ENCODE results near the gene OR52N2. TPM values are rescaled to one million over a fixed set of nuclear protein-coding genes. Genes with fewer than 3 reads are reported as not detected.

Gene OR52N2
- total RNA-seq, 1 experiment from 2014 or later: not detected

DNA sequence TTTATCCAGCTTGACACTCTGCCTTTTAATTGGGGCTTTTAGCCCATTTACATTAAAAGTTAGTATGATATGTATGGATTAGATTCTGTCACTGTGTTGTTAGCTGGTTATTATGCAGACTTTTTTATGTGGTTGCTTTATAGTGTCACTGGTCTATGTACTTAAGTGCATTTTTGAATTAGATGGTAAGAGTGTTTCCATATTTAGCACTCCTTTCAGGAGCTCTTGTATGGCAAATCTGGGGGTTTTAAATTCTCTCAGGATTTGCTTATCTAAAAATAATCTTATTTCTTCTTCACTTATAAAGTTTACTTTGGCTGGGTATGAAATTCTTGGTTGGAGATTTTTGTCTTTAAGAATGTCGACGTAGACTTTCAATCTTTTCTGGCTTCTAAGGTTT, 29.0 kb downstream of the OR52N2 start:
- Histone ChIP-seq H3K27me3 (ENCODE audit: control insufficient read depth, insufficient read depth, low read length) (no peaks in the 10 kb centered on the region), H3K36me3 (ENCODE audit: control insufficient read depth, insufficient read depth, low read length) (no peaks in the 10 kb centered on the region), H3K4me3 (ENCODE audit: low read depth in 2 of 2, low read length in 2 of 2) (no peak overlapping the region), H3K4me1 (ENCODE audit: control insufficient read depth, insufficient read depth, low read length) (no peaks in the 10 kb centered on the region), H3K9me3 (ENCODE audit: control insufficient read depth, insufficient read depth, low read depth, low read length) (no peaks in the 10 kb centered on the region), H3K27ac (ENCODE audit: low read length) (no peak overlapping the region)
- BruUV-seq (replicated peaks): no TSS peak
- intact Hi-C loops (cut with micrococcal nuclease; ENCODE audit: unreplicated experiment) (no loop called here), in situ Hi-C loops (cut with HindIII; ENCODE audit: low pct_unique_long_range_greater_than_20kb, low sequenced_read_pairs) (no loop called here)
- TF ChIP-seq, protein P1, sequence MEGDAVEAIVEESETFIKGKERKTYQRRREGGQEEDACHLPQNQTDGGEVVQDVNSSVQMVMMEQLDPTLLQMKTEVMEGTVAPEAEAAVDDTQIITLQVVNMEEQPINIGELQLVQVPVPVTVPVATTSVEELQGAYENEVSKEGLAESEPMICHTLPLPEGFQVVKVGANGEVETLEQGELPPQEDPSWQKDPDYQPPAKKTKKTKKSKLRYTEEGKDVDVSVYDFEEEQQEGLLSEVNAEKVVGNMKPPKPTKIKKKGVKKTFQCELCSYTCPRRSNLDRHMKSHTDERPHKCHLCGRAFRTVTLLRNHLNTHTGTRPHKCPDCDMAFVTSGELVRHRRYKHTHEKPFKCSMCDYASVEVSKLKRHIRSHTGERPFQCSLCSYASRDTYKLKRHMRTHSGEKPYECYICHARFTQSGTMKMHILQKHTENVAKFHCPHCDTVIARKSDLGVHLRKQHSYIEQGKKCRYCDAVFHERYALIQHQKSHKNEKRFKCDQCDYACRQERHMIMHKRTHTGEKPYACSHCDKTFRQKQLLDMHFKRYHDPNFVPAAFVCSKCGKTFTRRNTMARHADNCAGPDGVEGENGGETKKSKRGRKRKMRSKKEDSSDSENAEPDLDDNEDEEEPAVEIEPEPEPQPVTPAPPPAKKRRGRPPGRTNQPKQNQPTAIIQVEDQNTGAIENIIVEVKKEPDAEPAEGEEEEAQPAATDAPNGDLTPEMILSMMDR (IDR thresholded peaks at IDR 0.05): no peak
- TF ChIP-seq SIN3A (IDR thresholded peaks at IDR 0.05; ENCODE audit: borderline replicate concordance, insufficient read depth, low read depth, low read length) (no peak), POLR2AphosphoS5 (IDR thresholded peaks at IDR 0.05; ENCODE audit: low read depth, low read length) (no peak), TCF7L2 (IDR thresholded peaks at IDR 0.05; ENCODE audit: low read depth, low read length) (no peak)
- TF ChIP-seq, protein P2, sequence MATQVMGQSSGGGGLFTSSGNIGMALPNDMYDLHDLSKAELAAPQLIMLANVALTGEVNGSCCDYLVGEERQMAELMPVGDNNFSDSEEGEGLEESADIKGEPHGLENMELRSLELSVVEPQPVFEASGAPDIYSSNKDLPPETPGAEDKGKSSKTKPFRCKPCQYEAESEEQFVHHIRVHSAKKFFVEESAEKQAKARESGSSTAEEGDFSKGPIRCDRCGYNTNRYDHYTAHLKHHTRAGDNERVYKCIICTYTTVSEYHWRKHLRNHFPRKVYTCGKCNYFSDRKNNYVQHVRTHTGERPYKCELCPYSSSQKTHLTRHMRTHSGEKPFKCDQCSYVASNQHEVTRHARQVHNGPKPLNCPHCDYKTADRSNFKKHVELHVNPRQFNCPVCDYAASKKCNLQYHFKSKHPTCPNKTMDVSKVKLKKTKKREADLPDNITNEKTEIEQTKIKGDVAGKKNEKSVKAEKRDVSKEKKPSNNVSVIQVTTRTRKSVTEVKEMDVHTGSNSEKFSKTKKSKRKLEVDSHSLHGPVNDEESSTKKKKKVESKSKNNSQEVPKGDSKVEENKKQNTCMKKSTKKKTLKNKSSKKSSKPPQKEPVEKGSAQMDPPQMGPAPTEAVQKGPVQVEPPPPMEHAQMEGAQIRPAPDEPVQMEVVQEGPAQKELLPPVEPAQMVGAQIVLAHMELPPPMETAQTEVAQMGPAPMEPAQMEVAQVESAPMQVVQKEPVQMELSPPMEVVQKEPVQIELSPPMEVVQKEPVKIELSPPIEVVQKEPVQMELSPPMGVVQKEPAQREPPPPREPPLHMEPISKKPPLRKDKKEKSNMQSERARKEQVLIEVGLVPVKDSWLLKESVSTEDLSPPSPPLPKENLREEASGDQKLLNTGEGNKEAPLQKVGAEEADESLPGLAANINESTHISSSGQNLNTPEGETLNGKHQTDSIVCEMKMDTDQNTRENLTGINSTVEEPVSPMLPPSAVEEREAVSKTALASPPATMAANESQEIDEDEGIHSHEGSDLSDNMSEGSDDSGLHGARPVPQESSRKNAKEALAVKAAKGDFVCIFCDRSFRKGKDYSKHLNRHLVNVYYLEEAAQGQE (IDR thresholded peaks at IDR 0.05; ENCODE audit: insufficient read depth in 1 of 2, low read depth in 2 of 2, low read length in 1 of 2): no peak
- no peak for DNase-seq (ENCODE audit: low read depth, low spot score)
- ChIA-PET POLR2A (no interaction called here), CTCF (no interaction called here)
- no peak for ATAC-seq

DNA sequence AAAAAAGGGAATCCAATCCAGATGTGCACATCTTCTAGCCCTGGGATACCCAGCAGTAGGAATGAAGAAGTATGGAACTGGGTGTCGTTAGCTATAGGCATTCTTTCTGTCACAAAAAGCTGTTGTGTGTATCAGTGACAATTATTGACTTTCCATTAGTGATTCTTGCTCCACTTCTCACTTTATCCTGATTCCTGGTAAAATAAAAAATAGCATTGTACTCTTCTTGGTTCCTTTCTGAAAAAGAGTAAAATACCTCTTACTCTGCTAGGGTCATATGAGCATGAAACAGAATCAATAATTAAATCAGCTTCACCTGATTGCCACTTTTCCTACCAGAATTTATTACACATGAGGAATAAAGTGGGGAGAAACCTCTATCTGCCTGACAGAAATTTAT, 33.1 kb downstream of the OR52N2 start, which contains the start of gene OR52E6:
OR52E6 (minus strand) TSS at position 101 of the 400 bp plus-strand sequence; CDS start at position 101, 0 bp downstream.
- in situ Hi-C loops (cut with HindIII; ENCODE audit: low pct_unique_long_range_greater_than_20kb, low sequenced_read_pairs): no loop called here
- H3K27ac ChIP-seq (ENCODE audit: low read length): no peak within 1 kb of the TSS
- no peak for ATAC-seq
- H3K4me3 ChIP-seq (ENCODE audit: low read depth in 2 of 2, low read length in 2 of 2): no peak within 1 kb of the TSS
- no peaks in the 10 kb centered on the region for H3K36me3 ChIP-seq (ENCODE audit: control insufficient read depth, insufficient read depth, low read length)
- H3K4me1 ChIP-seq (ENCODE audit: control insufficient read depth, insufficient read depth, low read length): no peaks in the 10 kb centered on the region
- H3K9me3 ChIP-seq (ENCODE audit: control insufficient read depth, insufficient read depth, low read depth, low read length): no peaks in the 10 kb centered on the region
- ChIA-PET POLR2A (no interaction called here), CTCF (no interaction called here)
- TF ChIP-seq TCF7L2 (IDR thresholded peaks at IDR 0.05; ENCODE audit: low read depth, low read length) (no peak), SIN3A (IDR thresholded peaks at IDR 0.05; ENCODE audit: borderline replicate concordance, insufficient read depth, low read depth, low read length) (no peak), POLR2AphosphoS5 (IDR thresholded peaks at IDR 0.05; ENCODE audit: low read depth, low read length) (no peak)
- TF ChIP-seq, protein P2 (IDR thresholded peaks at IDR 0.05; ENCODE audit: insufficient read depth in 1 of 2, low read depth in 2 of 2, low read length in 1 of 2): no peak
- TF ChIP-seq, protein P1 (IDR thresholded peaks at IDR 0.05): no peak
- intact Hi-C loops (cut with micrococcal nuclease; ENCODE audit: unreplicated experiment): no loop called here
- peaks cover 2% of the 10 kb centered on the region; the same call in 1 of the 2 replicates for H3K27me3 ChIP-seq (ENCODE audit: control insufficient read depth, insufficient read depth, low read length)
- no peak for DNase-seq (ENCODE audit: low read depth, low spot score)
- no TSS peak for BruUV-seq (replicated peaks)
